COLO668 (cell line): Measurements from ENCODE around the gene SAMD9L.

Experiments used
- DNase-seq: peaks from one replicate; lab custom pipeline; 2025; ENCODE audit not compliant: unreplicated experiment; lab: John Stamatoyannopoulos, UW

SAMD9L gene

DNA sequence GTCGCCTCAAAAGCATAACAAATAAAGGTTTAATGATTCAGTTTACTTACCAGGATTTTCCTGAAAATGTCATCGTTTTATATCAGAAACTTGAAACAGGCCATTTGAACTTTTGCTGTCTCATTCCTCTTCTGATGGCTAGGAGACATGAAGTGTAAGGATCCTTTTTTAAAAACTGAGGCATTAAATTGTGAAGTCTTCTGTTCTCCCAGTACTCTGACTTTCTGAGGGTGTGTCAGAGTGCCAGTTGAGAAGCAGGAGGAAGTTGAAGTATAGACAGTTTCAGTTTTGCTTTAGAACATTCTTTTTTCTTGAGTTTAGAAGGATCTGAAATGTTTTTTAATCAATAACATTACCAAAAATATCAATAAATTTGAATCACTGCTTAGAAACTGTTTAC lies at the start of gene SAMD9L:
TSS of gene SAMD9L (minus strand) at position 242 of the 400 bp plus-strand sequence. CDS start 12,414 bp downstream, outside the sequence.
- DNase-seq, result no peak

DNA sequence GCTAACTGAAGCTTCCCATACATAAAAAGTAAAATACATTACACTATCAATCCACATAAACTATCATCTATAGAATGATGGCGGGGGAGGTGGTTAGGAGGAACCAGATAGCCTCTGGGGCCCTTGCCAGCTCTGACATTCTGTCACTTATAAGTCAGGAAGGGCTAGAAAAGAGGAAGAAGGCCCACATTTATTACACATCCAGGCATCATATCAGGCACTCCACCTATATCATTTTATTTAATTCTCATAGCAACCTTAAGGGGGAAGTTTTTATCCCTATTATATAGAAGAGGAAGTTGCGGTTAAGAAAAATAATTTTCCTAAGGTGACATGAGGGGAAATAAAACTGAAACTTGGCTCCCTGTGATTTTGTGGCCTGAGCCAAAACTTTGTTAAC lies 48.2 kb upstream of the SAMD9L start:
- no peak for DNase-seq

GRCh38 chr7:93194386-93194785 lies 46.2 kb upstream of the SAMD9L start:
- DNase-seq, result no peak

DNA sequence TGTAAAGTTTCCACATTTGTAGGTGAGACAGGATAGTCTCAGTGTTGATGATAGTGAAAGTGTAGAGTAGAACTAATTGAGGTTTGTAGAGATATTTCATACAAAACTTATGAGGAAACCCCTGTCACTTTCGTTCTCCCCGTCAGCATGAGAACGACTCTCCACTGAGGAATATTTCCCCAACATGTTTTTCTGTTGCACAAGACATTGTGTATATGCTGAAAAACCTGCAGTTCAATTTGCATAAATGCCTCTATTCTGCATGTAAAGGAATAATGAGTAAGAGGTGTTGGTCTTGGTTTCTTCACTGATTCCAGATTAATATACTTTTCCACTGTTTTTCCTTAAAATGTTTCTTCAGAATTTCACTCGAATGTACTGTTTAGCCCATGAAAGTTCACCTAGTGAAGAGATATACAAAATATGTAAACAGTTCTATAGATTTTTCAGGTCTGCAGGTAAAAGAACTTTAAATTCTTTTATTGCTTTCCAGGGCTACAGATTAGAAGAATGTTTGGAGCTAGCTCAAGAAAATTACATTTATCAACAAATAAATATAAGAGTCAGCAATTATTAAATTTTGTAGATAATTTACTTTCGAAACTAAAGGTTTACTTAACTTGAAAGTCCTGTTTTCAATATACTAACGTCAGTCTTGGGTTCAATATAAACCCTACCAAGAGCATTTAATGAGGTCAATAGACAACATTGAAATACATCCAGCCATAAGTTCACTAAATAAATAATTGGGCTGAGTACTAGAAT lies 40.9 kb upstream of the SAMD9L start:
- DNase-seq, result no peak

DNA sequence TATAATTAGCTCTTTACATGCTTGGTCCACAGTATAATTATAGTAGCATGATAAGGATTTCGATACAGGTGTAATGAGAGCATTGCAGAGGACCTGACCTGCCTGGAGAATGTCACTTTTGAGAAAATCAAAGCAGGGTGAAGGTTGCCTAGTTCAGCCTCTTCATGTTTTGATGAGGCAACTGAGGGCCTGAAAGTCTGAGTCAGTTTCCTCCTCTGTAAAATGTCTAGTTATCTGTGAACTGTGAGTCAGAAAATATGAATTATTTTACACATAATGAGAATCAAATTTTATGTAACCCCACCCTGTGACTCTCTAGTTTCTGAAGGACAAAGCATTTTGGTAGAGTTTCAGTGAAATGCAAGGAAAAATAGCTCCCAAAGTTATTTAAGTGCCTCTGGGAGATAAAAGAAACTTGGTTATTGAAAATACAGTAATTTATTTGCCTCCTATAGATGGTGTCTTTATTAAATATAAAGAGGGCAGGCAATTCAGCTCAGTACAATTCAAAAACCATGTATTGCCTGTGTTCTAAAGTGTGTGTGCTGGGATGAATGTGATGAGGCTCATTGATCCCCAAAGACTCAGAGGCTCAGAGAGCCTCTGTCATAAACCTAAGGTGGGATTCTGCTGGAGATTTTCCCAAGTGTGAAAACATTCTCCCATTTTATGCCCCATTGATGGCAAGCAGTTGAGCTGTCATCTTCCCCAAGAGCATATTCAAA lies 37.3 kb upstream of the SAMD9L start:
- DNase-seq, result no peak

DNA sequence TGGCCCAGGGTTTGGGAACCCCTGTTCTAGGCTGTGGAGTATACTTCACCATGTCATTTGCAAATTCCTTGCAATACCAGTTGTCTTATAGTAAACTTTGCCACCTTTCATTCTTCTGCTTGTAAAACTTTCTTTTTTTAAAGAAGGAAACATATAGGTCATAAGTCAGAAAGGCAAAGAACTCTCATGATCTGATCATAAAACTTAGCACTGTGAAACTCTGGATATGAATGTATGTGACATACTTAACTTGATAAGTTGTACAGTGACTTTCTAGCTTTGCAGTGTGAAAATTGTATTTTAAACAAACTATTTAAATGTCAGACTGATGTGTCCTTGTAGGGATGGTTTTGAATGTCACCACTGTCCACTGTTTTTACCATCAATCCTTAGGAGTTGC lies 31.0 kb upstream of the SAMD9L start:
- DNase-seq, result no peak

DNA sequence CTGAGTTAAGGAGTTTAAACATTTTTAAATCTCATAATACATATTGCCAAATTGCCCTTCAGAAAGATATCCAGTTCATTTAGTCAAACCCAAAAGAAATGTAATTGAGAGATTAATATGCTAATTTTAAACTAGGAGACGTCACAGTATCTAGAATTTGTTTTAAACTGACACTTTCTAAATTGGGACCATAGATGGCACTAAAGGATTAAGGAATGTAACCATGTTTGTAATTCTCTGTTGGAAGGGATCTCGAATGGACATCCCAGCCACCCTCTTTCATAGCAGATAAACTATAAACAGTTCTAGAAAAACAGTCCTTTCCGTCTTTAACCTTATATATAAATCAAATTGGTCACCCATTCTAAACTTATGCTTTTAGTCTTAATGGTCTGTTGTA lies 30.0 kb upstream of the SAMD9L start:
- DNase-seq, result no peak

- no peak for DNase-seq
Measured at GRCh38 chr7:93176992-93177580, 28.9 kb upstream of the SAMD9L start.

- no peak for DNase-seq
Measured at GRCh38 chr7:93175219-93175618, 27.0 kb upstream of the SAMD9L start.

DNA sequence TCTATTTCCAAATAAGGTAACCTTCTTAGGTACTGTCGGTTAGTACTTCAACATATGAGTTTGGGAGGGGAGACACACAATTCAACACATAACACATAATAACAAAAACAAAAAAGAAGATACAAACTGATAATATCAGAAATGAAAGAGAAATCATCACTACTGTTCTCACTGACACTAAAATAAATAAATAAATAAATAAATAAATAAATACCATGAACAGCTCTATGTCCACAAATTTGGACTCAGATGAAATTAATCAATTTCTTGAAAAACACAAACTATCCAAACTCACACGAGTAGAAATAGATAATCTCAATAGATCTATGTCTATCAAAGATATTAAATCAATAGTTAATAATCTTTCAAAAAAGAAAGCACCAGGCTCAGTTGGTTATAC lies 24.5 kb upstream of the SAMD9L start:
- DNase-seq, result no peak

- DNase-seq, result no peak
Measured at GRCh38 chr7:93171606-93172226, 23.5 kb upstream of the SAMD9L start.

- DNase-seq, result no peak
Measured at GRCh38 chr7:93165447-93165846, 17.3 kb upstream of the SAMD9L start.

DNA sequence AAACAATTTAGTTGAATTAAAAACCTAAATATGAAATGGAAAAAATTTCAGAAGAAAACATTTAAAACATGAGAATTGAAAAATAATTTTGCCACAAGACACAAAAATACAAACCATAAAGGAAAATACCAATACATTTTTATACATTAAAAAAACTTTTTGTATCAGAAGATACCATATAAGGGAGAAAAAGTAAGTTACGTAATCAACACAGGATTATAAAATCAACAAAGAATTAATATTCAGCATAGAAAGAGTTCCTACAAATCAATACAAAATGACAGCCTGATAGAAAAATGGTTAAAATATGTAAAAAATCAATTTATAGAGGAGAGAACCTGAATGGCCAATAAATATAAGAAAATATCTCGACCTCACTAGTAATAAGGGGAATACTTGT lies 16.6 kb upstream of the SAMD9L start:
- no peak for DNase-seq

DNA sequence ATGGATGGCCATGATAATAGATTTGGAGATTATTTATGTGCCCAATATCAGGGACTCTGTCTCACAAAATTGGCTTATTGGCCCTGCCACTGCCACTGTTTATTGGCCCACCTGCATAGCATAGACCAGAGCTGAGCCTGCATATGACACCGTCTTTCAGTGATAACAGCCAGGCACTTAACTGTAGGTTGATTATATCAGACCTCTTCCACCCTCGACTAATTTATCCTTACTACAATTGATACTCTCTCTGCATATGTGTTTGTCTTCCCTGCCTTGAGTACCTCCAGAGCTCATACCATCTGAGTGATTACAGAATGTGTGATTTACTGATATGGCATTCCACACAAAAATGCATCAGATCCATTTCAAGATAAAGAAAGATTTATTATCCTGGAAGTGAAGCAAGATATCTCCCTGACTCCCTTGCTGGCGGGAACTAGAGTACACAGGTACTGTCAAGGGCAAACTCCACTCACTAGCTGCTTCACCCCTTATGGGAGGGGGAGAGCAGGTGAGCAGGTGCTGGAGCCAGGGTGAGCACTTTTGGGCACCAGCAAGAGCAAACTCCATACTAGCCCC lies 13.1 kb upstream of the SAMD9L start:
- no peak for DNase-seq

- no peak for DNase-seq
Measured at GRCh38 chr7:93160410-93160809, 12.2 kb upstream of the SAMD9L start.

- no peak for DNase-seq
Measured at GRCh38 chr7:93159490-93159889, 11.3 kb upstream of the SAMD9L start.

DNA sequence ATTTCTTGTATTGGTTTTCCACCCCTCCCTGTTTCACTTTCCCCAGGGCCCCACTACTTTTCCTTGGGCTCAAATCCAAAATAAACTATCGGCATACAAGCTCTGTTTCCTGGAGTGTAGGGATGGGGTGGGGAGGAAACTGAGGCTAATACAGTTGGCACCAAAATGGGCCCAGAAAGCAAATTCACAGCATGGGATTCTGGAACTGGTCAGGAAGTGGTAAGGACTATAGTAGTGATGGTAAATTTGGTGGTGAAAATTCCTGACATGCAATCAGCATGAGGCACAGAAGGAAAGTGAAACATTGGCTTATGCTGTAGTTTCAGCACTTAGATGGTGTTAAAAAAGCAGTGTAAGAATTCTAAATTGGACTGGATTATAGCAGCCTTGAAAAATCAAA lies 8.7 kb upstream of the SAMD9L start:
- no peak for DNase-seq

GRCh38 chr7:93150200-93150835 lies 2.1 kb upstream of the SAMD9L start:
- no peak for DNase-seq

GRCh38 chr7:93148727-93149126 lies 542 bp upstream of the SAMD9L start:
- DNase-seq, result no peak

GRCh38 chr7:93147363-93147762 lies 822 bp downstream of the SAMD9L start:
- DNase-seq, result no peak
